Measurements from ENCODE around the gene CNBP.
A peak's percentile ranks its signal among the peaks of the same experiment; 100 is the strongest.
"Not testable (repeated sequence)": the region's sequence is repeated elsewhere in the genome, so short reads cannot be mapped to it uniquely, and the experiment has no call there.

CNBP gene

GRCh38 chr3:129195731-129196256 lies 12.1 kb upstream of the CNBP start:
- no peaks in the 10 kb centered on the region for H3K9me3 ChIP-seq (ENCODE audit: low read length)
- H3K36me3 ChIP-seq (ENCODE audit: insufficient read depth, low read length), result no peaks in the 10 kb centered on the region; the same call in 1 of the 2 replicates
- no peaks in the 10 kb centered on the region for H3K9me2 ChIP-seq (ENCODE audit: low read depth, low read length)
- H3F3A ChIP-seq (ENCODE audit: insufficient read depth, low read length), result no peaks in the 10 kb centered on the region
- peaks cover 7% of the 10 kb centered on the region for H3K4me1 ChIP-seq (ENCODE audit: insufficient read depth, low read length, severe bottlenecking)
- H3K4me2 ChIP-seq (ENCODE audit: low read length), result no peak overlapping the region
- H3K27me3 ChIP-seq (ENCODE audit: insufficient read depth, low read length), result no peaks in the 10 kb centered on the region
- no peak for TF ChIP-seq CTCF (IDR thresholded peaks at IDR 0.05; ENCODE audit: low read length)
- no peak for TF ChIP-seq EZH2 (IDR thresholded peaks at IDR 0.05; ENCODE audit: borderline replicate concordance, low read length)
- no peak overlapping the region for H3K9ac ChIP-seq (ENCODE audit: low read length)
- H3K27ac ChIP-seq (ENCODE audit: low read depth, low read length, poor library complexity, severe bottlenecking), result peak overlapping the region; percentile 3
- no peaks in the 10 kb centered on the region for H4K20me1 ChIP-seq (ENCODE audit: insufficient read depth, low read length)
- H2AFZ ChIP-seq (ENCODE audit: low read length), result no peak overlapping the region
- H3K4me3 ChIP-seq (ENCODE audit: low read depth, low read length, poor library complexity, severe bottlenecking), result no peak overlapping the region
- no peaks in the 10 kb centered on the region for H3K79me2 ChIP-seq (ENCODE audit: insufficient read depth, low read length)

- not testable (repeated sequence) for H4K20me1 ChIP-seq (ENCODE audit: insufficient read depth, low read length); H3F3A ChIP-seq (ENCODE audit: insufficient read depth, low read length); H3K4me2 ChIP-seq (ENCODE audit: low read length); H3K36me3 ChIP-seq (ENCODE audit: insufficient read depth, low read length); H3K9me2 ChIP-seq (ENCODE audit: low read depth, low read length); H2AFZ ChIP-seq (ENCODE audit: low read length); H3K9me3 ChIP-seq (ENCODE audit: low read length); H3K4me3 ChIP-seq (ENCODE audit: low read depth, low read length, poor library complexity, severe bottlenecking); H3K27ac ChIP-seq (ENCODE audit: low read depth, low read length, poor library complexity, severe bottlenecking); H3K27me3 ChIP-seq (ENCODE audit: insufficient read depth, low read length); H3K9ac ChIP-seq (ENCODE audit: low read length); H3K79me2 ChIP-seq (ENCODE audit: insufficient read depth, low read length)
- H3K4me1 ChIP-seq (ENCODE audit: insufficient read depth, low read length, severe bottlenecking), result peaks cover 40% of the 10 kb centered on the region
Observed at GRCh38 chr3:129189793-129190192, 6.1 kb upstream of the CNBP start.

- peak overlapping the region; percentile 2; the same call in 1 of the 2 replicates for H3K4me2 ChIP-seq (ENCODE audit: low read length)
- peaks cover 43% of the 10 kb centered on the region for H3K4me1 ChIP-seq (ENCODE audit: insufficient read depth, low read length, severe bottlenecking)
Observed at GRCh38 chr3:129187857-129188256, 4.2 kb upstream of the CNBP start.

More at GRCh38 chr3:129187857-129188256, 4.2 kb upstream of the CNBP start:
- TF ChIP-seq CTCF (IDR thresholded peaks at IDR 0.05; ENCODE audit: low read length), result no peak
- TF ChIP-seq EZH2 (IDR thresholded peaks at IDR 0.05; ENCODE audit: borderline replicate concordance, low read length), result no peak
- peaks cover 23% of the 10 kb centered on the region for H3K79me2 ChIP-seq (ENCODE audit: insufficient read depth, low read length)
- H3K36me3 ChIP-seq (ENCODE audit: insufficient read depth, low read length), result peaks cover 11% of the 10 kb centered on the region; the same call in 1 of the 2 replicates
- H2AFZ ChIP-seq (ENCODE audit: low read length), result no peak overlapping the region
- H3K9me3 ChIP-seq (ENCODE audit: low read length), result no peaks in the 10 kb centered on the region
- H3F3A ChIP-seq (ENCODE audit: insufficient read depth, low read length), result no peaks in the 10 kb centered on the region
- no peaks in the 10 kb centered on the region for H3K27me3 ChIP-seq (ENCODE audit: insufficient read depth, low read length)
- no peak overlapping the region for H3K4me3 ChIP-seq (ENCODE audit: low read depth, low read length, poor library complexity, severe bottlenecking)
- peak overlapping the region; percentile 43 for H3K27ac ChIP-seq (ENCODE audit: low read depth, low read length, poor library complexity, severe bottlenecking)
- H4K20me1 ChIP-seq (ENCODE audit: insufficient read depth, low read length), result no peaks in the 10 kb centered on the region
- H3K9ac ChIP-seq (ENCODE audit: low read length), result no peak overlapping the region
- H3K9me2 ChIP-seq (ENCODE audit: low read depth, low read length), result no peaks in the 10 kb centered on the region
